Pulmonary artery endothelial cell (primary cell): Measurements from ENCODE around the gene ZNF521. TPM values are rescaled to one million over a fixed set of nuclear protein-coding genes. Genes with fewer than 3 reads are reported as not detected.
A peak's percentile ranks its signal among the peaks of the same experiment; 100 is the strongest.

Source experiments
- DNase-seq: peaks from one replicate; pipeline ENCODE4 v3.0.0-alpha.2; 2011; ENCODE audit warnings: low read depth, low spot score
- total RNA-seq: library from RNA; depleted of rRNA; stranded (reverse); fragments of >200 nt; gene quantifications from 2 replicates; pipeline ENCODE4 v1.2.3, GENCODE V29; 2014

The ZNF521 gene
- total RNA-seq, 1 donor from 2014 or later = 64.3 TPM

DNA sequence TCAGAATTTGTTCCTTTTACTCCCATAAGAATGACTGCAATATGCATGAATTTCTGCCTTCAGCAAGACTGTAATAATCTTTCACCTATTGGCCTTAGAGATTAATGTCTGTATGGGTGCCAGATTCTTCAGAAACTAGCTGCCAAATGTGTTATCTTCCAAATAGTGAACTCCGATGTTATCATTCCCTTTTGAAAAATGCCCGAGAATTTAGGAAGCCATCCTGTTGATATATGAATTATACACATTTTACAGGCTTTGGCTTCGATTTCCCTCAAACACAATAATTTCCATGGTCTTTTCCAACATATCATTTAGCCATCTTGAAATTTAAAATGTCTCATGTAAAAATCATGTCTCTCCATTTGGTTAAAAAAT is 101.5 kb downstream of the ZNF521 start:
- no peak for DNase-seq

DNA sequence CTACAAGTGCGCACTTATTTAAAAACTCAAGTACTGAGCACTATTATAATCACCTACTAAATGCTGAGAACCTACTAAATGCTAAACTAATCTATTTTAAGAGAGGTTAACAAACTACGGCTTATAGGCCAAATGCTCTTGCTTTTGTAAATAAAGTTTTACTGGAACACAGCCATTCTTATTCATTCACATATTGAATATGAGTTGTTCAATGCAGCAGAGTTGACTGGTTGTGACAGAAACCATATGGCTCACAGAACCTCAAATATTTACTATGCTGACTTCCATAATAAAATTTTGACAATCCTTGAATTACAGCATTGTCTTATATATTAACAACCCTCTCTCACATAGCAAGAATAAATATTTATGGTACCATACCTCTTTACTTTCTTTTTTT is 103.2 kb downstream of the ZNF521 start:
- no peak for DNase-seq

DNA sequence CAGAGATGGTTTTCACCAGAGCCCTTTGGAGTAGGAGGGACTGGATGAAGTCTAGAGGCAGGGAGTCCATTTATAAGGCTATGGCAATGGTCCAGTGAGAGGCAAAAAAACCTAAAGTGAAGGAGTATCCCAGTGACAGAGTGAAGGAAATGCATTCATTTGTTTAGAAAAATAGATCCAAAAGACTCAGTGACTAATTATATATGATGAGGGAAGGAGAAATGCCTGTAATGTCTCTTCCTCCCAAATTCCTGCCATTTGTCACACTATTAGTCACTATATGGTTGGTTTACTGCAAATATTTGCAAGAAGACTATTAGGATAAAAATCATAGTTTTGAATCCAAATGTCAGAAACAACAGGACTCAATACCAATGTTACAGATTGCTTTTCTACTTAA is 104.2 kb downstream of the ZNF521 start:
- no peak for DNase-seq

DNA sequence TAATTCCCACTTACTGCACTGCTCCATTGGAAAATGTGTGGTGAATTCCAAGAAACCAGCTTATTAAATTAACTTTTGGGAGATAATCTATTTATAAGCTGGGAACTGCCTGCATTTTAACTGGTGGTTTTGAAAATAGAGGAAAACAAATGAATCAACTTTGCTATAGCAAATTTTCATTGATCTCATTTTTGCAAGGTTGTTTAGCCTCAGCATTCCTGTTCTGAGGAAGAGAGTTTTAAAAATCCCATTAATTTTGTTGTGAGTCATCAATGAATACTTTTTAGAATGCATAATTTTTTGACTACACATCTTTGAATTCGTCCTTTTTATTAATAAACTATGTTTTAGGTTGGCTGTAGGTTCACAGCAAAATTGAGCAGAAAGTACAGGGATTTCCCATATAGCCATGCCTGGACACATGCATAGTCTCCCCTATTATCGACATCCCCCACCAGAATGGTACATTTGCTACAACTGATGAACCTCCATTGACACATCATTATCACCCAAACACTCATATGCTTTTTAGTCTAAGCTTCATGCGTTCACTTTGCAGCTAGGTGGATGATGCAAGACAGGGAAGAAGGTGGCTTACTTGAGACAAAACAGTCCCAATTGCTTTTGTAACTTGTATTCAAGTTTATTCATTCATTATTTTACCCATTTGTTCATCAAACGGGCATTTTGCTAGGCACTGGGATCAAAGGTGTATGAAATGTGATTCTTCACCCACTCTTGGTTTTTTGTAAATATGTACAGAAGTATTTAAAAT is 106.9 kb downstream of the ZNF521 start:
- DNase-seq = no peak

DNA sequence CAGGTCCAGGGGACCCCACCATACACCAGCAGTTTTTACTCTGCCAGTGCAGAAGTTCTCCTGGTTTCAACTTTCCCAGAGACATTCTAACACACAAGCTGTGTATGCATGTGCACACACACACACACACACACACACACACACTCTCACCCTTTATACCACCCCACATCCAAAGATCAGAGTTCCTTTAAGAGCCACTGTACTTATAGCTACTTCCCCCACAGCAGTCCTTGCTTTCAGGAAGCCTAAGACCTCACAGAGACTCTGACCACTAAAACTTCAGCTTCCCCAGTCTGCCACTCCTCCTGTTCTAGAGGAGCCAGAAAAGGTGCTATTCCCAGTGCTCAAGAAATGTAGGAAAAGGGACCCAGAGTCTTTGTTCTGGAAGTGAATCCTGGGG is 107.8 kb downstream of the ZNF521 start:
- DNase-seq = no peak

DNA sequence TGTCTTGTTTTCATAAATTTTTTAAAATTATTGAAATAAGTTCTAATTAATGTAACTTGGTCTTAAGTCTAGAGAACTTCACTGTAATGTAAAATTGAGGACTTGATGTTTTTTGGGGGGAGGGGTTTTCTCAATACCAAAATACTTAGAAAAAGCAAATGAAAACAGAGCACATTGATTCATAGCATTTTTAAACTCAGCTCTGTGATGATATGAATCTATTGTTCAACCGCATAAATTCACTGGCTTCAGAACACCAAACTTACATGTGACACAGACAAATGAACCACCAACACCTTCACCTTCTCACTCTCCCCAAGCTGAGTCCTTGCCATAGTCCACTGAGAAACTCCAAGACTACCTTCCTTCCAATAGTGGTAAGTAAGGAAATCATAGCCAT is 108.2 kb downstream of the ZNF521 start:
- no peak for DNase-seq

DNA sequence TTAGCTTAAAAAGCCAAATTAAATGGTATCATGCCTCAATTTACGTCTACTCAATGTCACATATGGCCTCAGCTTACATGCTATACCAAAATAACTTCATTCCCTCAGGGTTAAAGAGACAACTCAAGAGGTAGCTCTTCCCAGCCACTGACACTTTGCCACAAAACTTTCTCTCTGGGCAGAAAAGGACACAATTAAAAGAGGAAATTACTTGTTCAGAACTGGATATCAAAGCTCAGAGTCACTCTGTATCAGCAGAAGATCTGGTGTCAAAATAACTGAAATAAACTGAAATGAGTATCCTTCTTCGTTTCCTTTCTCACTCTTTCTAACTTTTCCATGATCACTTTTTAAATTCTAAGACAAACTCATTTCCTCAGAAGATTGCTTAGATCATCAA is 108.7 kb downstream of the ZNF521 start:
- no peak for DNase-seq

DNA sequence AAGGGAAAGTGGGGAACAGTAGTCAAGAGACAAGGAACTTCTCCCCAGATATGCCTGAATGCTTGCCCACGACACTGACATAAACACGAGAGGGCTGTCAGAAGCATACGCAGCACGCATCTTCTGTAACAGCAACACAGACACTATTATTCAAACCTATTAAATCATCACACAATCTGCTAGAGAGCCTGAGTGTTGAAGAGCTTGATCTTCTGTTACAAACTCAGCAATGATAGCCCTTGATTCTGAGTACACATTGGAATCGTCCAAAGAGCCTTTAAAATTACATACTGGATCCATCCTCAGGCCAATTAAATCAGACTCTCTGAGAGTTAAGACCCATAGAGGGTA is 111.6 kb downstream of the ZNF521 start:
- no peak for DNase-seq

DNA sequence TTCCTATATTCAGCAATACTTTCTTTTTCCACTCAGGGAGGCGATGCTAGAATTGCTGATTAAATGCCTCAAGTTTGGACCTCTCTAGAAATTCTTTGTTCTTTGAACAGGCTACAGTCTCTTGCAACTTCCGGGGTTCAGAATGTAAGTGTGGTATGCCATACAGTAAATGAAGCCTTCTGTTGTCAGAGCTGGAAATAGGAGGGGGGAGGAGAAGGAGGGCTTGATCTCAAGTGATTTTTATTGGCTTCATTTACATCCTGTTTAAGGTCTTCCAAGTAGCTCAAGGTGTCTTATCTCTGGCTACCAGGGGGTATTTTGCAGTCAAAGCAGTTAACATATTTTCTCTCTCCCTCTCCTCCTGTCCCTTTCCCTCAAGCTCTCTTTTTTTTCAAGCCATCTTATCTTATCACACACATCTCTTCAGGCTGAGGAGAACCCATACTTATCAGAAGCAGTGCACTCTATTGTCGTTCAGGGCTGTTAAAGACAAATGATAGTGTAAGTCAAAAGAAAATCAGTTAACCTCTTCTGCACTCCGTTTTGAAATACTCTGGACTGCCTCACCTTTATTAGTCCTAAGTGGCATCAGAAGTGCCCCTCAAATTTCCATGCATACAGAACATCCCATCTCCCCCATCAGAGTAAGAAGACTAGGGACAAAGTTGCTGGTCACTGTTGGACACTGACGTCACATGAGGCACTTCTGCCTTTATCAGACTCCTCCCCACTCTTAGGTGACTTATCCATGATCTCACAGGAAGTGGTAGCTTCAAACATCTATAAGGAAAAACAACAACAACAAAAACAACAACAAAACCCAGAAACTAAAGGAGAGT is 112.2 kb downstream of the ZNF521 start:
- peak; percentile 85 for DNase-seq

DNA sequence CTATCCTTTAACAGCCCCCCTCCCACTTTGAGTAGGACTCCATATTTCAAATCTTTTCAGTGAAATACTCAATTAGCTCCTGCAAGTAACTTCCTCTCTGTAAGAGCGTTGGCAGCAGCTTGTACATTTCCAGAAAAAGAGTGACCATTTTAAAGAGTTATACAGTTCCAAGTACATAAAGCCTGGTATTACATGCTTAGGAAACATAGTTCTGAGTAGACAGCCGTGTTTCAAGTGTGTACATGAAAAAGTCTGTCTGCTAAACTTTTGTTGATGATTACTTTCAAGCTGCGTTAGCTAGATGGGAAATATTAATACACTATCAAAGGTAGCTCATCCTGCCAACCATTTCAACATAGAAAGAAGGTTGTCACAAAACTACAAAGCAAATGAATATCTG is 112.8 kb downstream of the ZNF521 start:
- no peak for DNase-seq

DNA sequence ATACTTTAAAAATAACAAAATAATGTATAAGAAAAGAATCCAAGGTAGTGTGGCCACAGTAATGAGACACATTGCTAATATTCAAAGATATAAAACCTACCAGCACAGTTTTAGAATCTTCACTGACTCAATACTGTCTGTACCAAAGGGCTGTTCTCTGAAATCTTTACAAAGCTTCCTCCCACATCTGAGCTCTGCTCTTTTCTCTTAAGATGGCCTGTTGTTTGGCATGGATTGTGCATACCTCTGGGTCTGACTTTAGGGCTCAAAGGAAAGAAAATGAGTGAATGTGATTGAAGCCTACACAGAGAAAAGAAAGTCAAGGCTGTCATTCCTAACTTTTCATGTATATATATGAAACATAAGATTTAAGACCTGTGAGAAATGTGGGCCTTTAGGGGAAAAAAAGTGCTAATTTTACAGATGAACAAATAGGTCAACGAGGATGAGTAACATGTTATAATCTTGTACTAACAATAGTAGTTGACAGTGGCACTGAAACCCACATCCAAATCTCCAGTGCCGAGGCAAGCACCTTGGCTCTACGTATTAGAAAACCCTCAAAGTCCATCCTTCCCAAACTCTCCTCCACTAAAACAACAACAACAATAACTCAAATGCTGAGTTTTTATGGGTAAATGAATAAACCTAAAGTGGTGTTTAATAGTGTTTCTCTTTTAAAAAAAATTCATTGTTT is 114.2 kb downstream of the ZNF521 start:
- no peak for DNase-seq

DNA sequence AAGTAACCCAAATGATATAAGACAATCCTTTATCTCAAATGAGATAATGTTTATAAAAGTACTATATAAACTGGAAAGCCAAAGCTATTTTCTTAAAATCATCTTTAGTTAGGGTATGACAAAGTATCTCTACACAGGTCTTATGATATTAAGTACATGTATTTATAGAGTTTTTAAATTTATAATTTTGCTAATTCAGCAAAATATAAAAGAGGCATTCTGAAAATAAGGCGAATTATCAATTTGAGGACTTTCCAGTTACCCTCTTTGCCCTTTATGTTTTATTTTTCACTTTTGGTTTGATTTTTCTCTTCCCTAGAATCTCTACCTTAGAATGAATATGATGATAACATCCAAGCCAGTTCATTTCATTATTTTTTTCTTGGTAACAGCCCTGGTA is 115.2 kb downstream of the ZNF521 start:
- DNase-seq = no peak

DNA sequence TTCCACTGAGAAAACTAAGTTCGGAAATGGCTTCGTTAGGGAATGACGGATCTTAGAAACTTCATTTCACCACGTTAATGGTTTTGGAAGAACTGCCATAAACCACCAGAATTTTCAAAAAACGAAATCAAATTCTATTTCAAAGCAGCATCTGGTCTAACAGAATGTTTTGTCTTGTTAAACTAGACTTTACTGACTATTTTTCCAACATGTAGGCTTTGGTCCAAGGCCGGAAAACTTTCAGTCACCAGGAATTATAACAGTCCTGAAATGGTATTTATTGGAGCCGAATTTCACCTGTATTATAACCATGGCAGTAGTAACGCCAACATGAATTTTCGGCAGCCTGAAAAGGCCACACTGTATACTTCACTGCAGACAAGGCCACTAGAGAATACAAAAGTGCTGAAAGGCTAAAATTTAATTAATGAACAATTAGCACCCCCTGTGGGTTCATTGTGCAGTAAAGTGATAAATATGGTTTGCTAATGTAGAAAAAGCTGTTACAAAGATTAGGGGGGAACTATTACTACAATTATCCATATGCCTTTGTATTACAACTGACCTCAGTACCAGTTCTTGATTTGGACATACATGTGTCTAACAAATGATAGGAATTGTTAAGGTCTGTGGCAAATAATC is 116.4 kb downstream of the ZNF521 start:
- DNase-seq = no peak

DNA sequence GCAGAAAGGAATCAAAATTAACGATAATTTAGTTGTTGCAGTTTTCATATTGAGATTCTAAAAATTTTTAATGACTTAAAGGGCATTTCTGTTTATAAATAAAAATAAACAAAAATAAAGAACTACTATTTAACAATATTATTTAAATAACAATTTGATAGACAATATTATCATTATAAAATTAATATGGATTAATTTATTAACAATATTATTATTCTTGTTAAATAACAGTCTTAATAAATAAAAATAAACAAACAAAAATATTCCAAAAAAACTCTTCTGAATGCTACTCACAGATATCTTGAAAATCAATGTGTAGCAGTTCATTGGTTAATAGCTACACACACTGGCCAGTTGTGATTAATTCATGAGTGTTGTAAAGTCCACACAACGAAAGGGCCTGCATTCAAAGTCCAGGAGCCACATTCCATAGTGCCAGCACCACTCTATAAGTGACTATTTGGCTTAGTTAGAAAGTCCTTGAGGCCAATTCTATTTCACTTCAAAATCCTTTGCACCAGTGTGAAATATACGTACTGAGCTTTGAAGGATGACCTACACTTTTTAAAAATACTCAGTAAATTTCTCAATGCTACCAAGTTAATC is 117.1 kb downstream of the ZNF521 start:
- no peak for DNase-seq

DNA sequence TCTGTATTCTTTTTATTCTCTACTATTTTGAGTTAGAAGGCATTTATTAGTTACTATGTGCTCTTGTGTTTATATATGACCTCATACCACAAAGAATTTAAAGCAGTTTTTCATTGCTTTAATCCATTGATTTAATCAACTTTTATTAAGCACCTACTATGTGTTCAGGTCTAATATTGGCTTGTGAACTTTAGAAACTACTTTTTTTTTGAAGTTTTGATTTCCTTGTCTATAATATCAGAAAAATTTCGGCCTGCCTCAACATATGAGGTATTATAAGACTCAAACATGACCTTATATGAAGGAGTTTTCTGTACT is 117.7 kb downstream of the ZNF521 start:
- DNase-seq = no peak

DNA sequence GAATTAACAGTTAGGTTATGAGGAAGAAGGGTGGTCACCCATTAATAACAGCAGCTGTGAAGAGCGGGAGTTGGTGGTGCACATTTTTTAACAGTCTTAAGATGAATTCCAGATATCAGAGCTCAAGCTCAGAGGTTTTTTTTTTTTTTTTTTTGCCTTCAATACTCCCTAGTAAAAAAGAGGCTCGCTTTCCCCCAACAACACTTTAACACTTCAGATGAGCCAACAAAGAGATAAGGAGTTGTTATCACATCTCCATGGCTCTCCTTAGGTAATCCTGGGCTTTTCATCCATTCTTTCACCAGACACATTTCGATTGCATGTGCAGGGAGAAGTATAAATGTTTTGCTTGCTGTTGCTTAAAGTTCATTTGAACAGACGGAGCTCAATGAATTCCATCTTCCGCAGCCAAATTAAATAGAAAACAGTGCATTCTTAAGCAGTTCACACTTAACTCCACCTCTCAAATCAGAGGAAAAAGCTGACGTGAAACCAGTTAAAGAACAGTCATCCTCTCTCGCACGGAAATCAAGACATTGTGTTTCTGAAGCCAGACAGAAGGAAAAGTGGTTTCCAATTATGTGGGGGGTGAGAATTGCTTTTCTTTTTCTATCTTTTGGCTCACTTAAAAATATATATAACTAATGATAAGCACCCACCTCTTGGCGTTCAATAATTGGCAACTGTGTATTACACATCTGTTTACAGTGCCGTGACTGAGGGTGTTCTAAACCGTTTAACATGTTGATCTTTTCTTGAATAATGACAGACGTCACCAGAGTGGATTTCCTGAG is 118.2 kb downstream of the ZNF521 start:
- peak; percentile 86 for DNase-seq

DNA sequence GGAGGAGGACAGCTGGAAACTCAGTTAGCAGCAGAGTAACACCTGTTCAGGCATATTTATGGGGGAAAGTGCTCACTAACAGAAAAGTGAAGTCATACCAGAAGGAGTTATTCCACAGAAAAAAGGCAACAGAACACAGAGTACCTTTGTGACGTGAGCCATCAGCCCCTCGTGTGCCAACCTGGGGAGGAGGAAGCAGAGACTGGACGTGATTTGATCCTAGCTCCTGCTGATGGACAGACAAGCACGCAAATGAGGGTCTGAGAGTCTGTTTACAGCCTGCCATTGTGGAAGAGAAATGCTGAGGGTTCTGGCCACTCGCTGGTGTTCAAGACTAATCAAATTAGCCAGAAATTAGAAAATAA is 120.7 kb downstream of the ZNF521 start:
- DNase-seq = no peak

DNA sequence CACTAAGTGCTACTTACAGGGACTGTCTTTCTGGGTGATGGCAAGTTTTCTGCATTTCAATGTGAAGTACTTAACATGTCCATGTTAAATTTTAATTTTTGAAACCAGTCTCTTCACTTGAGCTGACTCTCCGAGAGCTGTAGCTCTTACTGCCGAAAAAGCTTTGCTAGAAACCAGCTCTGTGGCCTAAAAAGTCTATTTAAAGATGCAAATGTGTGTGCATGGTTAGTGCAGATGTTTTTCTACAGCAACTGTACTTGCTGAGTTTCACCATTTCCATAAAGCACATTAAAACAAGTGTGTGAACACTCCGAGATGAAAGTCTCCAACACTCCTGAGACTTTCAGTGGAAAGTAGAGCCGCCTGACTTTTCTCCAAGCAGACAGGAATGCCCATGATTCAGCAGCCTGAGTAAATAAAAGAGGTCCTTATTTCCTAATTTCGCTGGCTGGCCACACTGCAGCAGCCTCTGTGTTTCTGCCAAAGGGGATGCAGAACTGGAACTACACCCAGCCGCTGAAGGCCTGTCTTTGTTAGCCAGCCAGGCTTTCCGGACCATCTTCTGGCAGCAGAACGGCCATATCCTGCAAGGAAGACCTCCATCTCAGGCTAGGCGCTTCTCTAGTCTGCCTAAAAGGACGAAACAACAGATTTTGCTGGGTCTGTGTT is 121.2 kb downstream of the ZNF521 start:
- peak; percentile 89 for DNase-seq

DNA sequence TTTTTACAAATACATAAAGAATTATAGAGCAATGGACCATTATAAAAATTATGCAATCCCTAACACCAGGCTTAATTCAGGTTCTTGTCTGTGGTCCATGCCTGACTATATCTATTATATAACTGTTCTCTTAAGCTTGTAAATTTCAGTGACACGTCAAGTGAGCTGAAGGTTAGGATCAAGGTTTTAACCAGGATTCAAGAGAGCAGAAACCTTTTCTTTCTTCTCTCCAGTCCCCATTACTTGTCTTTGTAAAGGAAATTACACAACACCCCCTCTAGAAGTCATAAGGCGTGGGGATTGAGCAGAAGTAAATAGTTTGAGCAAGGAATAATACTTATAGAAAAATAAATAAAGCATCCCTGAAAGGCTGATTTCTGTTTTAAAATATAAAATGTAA is 122.0 kb downstream of the ZNF521 start:
- DNase-seq = no peak

DNA sequence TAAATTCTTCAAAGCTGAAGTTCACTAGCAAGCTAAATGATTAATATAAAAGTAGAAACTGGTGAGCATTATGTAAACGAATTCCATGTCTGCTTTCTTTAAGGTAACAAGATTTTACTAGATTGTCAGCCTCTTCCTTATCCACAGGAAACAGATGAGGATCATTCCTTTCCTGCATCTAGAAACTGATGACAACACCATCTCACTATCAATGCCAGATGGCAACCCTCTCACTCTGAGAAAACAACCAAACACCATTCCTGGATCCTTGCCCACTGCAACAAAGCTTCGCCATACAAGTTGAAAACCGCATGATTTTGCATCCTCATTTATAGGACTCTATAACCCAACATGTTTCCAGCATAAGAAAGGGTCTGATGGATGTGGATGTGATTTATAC is 122.9 kb downstream of the ZNF521 start:
- peak; percentile 99 for DNase-seq
